Mammary epithelial cell (primary cell): ENCODE results near the gene SUMF1.

Source experiments
- EZH2 ChIP-seq: IDR thresholded peaks from 2 replicates; pipeline ENCODE4 v1.6.1; 2012; ENCODE audit warnings: low read length, inconsistent platforms, borderline replicate concordance
- TF ChIP-seq, protein P1 (sequence below), 2 donors: IDR thresholded peaks in 1 of 2; conservative IDR thresholded peaks in 1 of 2; 2 replicates each; pipeline ENCODE4 v1.5.1; 2011 to 2012; ENCODE audit warnings: inconsistent platforms in 2 of 2, low read length in 2 of 2, mild to moderate bottlenecking in 2 of 2, control low read depth in 1 of 2, low read depth in 1 of 2; ENCODE audit not compliant: insufficient read depth in 1 of 2; ENCODE audit errors: extremely low read depth in 1 of 2

DNA sequence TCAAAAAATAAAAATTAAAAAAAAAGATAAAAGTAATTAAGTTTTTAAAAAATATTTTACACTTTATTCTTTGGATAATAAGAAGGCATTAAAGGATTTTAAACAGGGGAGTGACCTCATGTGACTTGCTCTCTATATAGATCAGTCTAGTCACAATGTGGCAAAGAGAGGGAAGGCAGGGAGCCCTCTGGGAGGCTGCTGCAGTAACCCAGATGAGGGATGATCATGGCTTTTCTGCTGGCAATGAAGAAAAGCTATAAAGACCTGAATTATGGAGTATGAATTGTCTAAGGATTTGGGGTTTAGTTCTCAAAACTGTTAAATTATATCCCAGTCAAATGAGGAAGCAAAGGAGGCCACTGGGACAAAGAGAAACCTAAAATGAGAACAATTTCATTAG is 58.1 kb downstream of the SUMF1 start:
- TF ChIP-seq, protein P1, sequence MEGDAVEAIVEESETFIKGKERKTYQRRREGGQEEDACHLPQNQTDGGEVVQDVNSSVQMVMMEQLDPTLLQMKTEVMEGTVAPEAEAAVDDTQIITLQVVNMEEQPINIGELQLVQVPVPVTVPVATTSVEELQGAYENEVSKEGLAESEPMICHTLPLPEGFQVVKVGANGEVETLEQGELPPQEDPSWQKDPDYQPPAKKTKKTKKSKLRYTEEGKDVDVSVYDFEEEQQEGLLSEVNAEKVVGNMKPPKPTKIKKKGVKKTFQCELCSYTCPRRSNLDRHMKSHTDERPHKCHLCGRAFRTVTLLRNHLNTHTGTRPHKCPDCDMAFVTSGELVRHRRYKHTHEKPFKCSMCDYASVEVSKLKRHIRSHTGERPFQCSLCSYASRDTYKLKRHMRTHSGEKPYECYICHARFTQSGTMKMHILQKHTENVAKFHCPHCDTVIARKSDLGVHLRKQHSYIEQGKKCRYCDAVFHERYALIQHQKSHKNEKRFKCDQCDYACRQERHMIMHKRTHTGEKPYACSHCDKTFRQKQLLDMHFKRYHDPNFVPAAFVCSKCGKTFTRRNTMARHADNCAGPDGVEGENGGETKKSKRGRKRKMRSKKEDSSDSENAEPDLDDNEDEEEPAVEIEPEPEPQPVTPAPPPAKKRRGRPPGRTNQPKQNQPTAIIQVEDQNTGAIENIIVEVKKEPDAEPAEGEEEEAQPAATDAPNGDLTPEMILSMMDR (conservative IDR thresholded peaks at IDR 0.05 in 1 of 2, IDR thresholded peaks at IDR 0.05 in 1 of 2; ENCODE audit: extremely low read depth in 1 of 2, insufficient read depth in 1 of 2, low read depth in 1 of 2, low read length in 2 of 2), result no peak
- TF ChIP-seq EZH2, result no peak
